Osteocyte (in vitro differentiated cells): ENCODE measurements around the gene MRPL34. TPM values are rescaled to one million over a fixed set of nuclear protein-coding genes. Genes with fewer than 3 reads are reported as not detected.

Experiments used
- DNase-seq: peaks from one replicate; pipeline ENCODE4 v3.0.0; 2021; ENCODE audit warnings: mixed read lengths; ENCODE audit not compliant: unreplicated experiment; ENCODE audit errors: extremely low spot score
- H3K27ac Mint-ChIP-seq: one replicate; pipeline ENCODE4 v1.8.0; 2021; ENCODE audit warnings: mild to moderate bottlenecking, mixed read lengths; ENCODE audit not compliant: unreplicated experiment
- H3K27me3 Mint-ChIP-seq: one replicate; pipeline ENCODE4 v1.8.0; 2021; ENCODE audit warnings: mixed read lengths; ENCODE audit not compliant: unreplicated experiment
- H3K36me3 Mint-ChIP-seq: one replicate; pipeline ENCODE4 v1.8.0; 2021; ENCODE audit warnings: mixed read lengths; ENCODE audit not compliant: unreplicated experiment
- H3K4me1 Mint-ChIP-seq: one replicate; pipeline ENCODE4 v1.8.0; 2021; ENCODE audit warnings: mixed read lengths; ENCODE audit not compliant: unreplicated experiment
- H3K4me3 Mint-ChIP-seq: one replicate; pipeline ENCODE4 v1.8.0; 2021; ENCODE audit warnings: mild to moderate bottlenecking, moderate library complexity, mixed read lengths; ENCODE audit not compliant: unreplicated experiment
- H3K9me3 Mint-ChIP-seq: one replicate; pipeline ENCODE4 v1.8.0; 2021; ENCODE audit warnings: mixed read lengths; ENCODE audit not compliant: unreplicated experiment
- total RNA-seq: library from RNA; stranded (reverse); gene quantifications from 2 replicates; pipeline ENCODE4 v1.2.1, GENCODE V29; 2021
- TF ChIP-seq, protein P1 (sequence below): fragments of 200-600 bp; sonication (generic); IDR thresholded peaks from 2 replicates; pipeline ENCODE4 v1.5.0; 2021; ENCODE audit warnings: antibody characterized with exemption, mild to moderate bottlenecking, moderate library complexity

Gene MRPL34
- total RNA-seq, 1 donor from 2014 or later = 66.9 TPM

DNA sequence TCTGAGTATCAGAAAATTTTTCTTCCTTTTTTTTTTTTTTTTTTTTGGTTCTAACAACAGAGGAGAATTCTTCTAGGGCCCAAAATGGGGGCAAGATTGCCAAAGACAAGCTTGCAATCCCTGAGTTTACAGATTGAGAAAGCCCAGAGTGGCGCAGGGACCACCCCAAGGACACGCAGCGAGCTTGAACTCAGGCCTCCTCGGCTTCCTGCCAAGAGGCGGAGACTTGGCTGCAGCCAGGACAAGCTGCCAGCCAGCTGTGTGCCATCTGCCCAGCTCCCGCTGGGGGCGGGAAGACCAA is 506 bp upstream of the MRPL34 start:
- Mint-ChIP-seq H3K27me3 (no peaks in the 10 kb centered on the region), H3K4me1 (peaks cover 37% of the 10 kb centered on the region), H3K9me3 (no peaks in the 10 kb centered on the region), H3K4me3 (peak overlapping the region; percentile 85), H3K27ac (peak overlapping the region; percentile 88), H3K36me3 (no peaks in the 10 kb centered on the region)
- no peak for DNase-seq
- TF ChIP-seq, protein P1, sequence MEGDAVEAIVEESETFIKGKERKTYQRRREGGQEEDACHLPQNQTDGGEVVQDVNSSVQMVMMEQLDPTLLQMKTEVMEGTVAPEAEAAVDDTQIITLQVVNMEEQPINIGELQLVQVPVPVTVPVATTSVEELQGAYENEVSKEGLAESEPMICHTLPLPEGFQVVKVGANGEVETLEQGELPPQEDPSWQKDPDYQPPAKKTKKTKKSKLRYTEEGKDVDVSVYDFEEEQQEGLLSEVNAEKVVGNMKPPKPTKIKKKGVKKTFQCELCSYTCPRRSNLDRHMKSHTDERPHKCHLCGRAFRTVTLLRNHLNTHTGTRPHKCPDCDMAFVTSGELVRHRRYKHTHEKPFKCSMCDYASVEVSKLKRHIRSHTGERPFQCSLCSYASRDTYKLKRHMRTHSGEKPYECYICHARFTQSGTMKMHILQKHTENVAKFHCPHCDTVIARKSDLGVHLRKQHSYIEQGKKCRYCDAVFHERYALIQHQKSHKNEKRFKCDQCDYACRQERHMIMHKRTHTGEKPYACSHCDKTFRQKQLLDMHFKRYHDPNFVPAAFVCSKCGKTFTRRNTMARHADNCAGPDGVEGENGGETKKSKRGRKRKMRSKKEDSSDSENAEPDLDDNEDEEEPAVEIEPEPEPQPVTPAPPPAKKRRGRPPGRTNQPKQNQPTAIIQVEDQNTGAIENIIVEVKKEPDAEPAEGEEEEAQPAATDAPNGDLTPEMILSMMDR = no peak

DNA sequence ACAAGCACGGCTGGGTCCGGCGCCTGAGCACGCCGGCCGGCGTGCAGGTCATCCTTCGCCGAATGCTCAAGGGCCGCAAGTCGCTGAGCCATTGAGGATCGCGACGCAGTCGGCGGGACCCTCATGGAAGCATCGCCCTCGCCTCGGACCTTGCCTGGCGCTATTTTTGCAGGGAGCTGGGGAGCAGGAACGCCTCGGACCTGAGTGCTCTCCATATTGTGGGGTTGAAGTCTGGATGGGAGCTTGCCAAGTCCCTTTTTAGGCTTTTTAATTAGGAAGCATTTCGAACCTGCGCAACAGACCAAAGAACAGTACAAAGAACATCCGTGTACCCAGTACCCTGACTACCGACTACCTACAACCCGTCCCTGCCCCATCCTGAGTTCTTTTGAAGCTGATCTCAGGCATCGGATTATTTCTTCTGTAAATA is 628 bp downstream of the MRPL34 start:
- TF ChIP-seq, protein P1 = no peak
- H3K4me1 Mint-ChIP-seq = peaks cover 48% of the 10 kb centered on the region
- H3K36me3 Mint-ChIP-seq = no peaks in the 10 kb centered on the region
- DNase-seq = no peak
- H3K4me3 Mint-ChIP-seq = peak overlapping the region; percentile 85
- H3K27ac Mint-ChIP-seq = peak overlapping the region; percentile 54
- H3K9me3 Mint-ChIP-seq = no peaks in the 10 kb centered on the region
- H3K27me3 Mint-ChIP-seq = no peaks in the 10 kb centered on the region

DNA sequence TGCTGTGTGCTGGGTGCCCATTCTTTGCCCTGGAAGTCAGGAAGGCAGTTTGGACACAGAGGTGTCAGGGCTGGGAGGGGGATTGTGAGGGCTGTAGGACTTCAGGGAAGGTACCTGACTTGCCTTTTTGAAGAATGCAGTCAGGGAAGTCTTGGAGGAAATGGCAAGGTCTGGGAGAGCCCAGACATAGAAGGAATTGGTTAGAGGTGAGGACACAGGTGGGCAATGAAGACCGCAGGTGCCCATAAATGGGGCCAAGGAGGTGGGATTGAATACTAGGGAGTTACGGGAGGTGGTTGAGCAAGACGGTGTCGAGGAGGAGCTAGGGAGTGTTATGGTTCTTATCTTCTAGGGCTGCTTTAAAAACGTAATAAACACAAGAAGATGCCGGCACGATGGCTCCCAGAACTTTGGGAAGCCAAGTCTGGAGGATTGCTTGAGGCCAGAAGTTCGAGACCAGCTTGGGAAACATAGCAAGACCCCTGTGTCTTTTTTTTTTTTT is 2.3 kb downstream of the MRPL34 start:
- Mint-ChIP-seq H3K27ac (no peak overlapping the region), H3K4me1 (peaks cover 58% of the 10 kb centered on the region), H3K27me3 (no peaks in the 10 kb centered on the region), H3K9me3 (no peaks in the 10 kb centered on the region), H3K4me3 (peak overlapping the region; percentile 41), H3K36me3 (no peaks in the 10 kb centered on the region)
- TF ChIP-seq, protein P1 = no peak
- no peak for DNase-seq

DNA sequence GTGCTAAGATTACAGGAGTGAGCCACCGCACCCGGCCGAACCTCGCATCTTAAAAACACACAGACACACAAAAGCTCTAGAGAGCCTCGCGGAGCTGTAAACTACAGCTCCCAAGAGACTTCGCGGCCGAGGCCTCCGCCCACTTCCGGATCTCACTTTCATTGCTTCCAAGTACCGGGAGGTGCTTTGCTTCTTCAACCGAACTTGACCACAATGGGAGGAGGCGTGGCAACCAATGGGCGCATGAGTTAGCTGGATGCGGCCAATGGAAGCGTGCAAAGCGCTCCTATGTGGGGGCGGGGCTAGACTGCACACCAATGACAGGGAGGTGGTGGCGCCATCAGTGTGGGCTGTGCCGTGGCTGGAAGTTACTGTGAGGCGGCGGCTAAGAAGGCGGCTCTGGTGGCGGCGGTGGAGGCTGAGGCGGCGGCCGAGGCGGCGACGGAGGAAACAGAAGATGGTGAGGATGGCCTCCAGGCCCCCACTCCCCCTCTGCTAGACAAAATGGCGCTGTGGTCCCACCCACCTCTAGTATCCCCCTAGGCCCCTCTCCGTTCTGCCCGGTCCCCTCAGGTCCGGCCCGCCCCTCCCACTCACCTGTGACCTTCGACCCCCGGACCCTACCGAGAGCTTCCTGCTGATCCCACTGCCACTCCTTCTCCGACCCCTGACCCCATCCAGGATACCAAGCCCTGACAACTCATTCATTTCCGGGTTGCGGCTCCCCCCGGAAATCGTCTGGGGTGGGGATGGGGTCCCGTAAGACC is 3.7 kb downstream of the MRPL34 start, which contains the start of gene DDA1:
Gene DDA1, plus strand, starts transcription at position 366 of the 767 bp plus-strand sequence. Its CDS starts 92 bp downstream, at position 458.
- no peaks in the 10 kb centered on the region for H3K9me3 Mint-ChIP-seq
- peaks cover 52% of the 10 kb centered on the region for H3K4me1 Mint-ChIP-seq
- DNase-seq = peak; percentile 99
- TF ChIP-seq, protein P1 = no peak
- no peaks in the 10 kb centered on the region for H3K27me3 Mint-ChIP-seq
- H3K27ac Mint-ChIP-seq = peak within 1 kb of the TSS; percentile 83
- H3K4me3 Mint-ChIP-seq = peak within 1 kb of the TSS; percentile 94
- peaks cover 2% of the 10 kb centered on the region for H3K36me3 Mint-ChIP-seq

DNA sequence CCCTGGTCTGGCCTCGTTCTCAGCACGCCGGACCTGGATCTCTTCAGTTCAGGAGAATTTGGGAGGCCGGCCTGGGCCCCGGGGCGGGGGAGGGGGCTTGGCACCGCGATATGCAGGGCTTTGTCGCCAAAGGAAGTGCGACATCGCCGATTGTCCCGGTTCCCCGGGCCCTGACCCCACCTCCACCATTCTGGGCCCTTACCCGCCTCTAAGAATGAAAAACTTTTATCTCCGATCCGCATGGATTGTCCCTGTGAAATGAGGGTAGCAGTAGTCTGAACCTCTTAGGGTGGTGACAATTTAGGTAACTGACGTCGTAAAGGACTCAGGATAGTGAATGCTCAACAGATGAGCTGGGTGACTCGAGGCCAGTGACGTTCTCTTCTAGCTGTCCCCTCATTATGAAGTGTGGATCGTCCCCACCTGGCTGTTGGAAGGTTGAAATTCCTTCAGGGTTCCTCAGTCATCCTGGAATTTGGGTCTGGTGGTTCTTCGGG is 4.3 kb downstream of the MRPL34 start:
- no peak for DNase-seq
- Mint-ChIP-seq H3K36me3 (peaks cover 2% of the 10 kb centered on the region), H3K27ac (peak overlapping the region; percentile 78), H3K9me3 (no peaks in the 10 kb centered on the region), H3K4me1 (peaks cover 46% of the 10 kb centered on the region), H3K4me3 (peak overlapping the region; percentile 94), H3K27me3 (no peaks in the 10 kb centered on the region)
- TF ChIP-seq, protein P1 = no peak
